ENCODE measurements around the gene MINDY4B. TPM values are rescaled to one million over a fixed set of nuclear protein-coding genes. Genes with fewer than 3 reads are reported as not detected.

MINDY4B gene
- total and polyA plus RNA-seq, 2 of the 4 experiments (the other 2 are of a cell fraction), result not detected

DNA sequence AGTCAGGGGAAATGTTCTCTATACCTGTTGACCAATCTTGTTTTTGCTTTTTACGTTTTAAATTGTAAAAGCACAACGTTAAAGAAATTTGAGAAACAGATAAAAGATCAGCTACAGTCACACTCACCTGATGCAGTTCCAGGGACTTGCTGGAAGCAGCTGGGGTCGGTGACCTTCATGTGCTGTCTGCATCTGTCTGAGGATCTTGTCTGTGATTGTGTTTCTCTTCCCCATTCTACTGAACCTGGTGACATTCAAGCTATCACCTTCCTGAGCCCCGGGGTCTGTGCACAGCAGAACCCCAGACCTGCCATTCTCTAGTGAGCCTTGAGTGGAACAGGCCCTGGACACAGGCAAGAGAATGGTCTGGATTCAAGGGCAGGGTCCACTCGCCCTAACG is 75.8 kb downstream of the MINDY4B start:
- intact Hi-C loops (cut with micrococcal nuclease), result no loop called here
- peak overlapping the region; percentile 3 for H2AFZ ChIP-seq (replicated peaks; ENCODE audit: low read length, poor library complexity)
- H3K56ac ChIP-seq (ENCODE audit: extremely low read depth, insufficient read depth, low read length), result no peak overlapping the region
- H3K18ac ChIP-seq (ENCODE audit: low read depth, low read length), result no peak overlapping the region
- H4K5ac ChIP-seq (ENCODE audit: low read depth, low read length), result no peak overlapping the region
- WGBS, 2 experiments (ENCODE audit: extremely low coverage in 2 of 2, insufficient read length in 1 of 2), result no CpG with 5 or more reads among the region's 6 CpGs
- H2BK120ac ChIP-seq (ENCODE audit: low read depth, low read length), result no peak overlapping the region
- H3K4ac ChIP-seq (ENCODE audit: low read depth, low read length), result no peak overlapping the region
- H3K9ac ChIP-seq (ENCODE audit: low read depth, low read length), result no peak overlapping the region
- no peaks in the 10 kb centered on the region for H3K4me1 ChIP-seq (ENCODE audit: control insufficient read depth, insufficient read depth, low read length)
- no peak overlapping the region for H4K91ac ChIP-seq (ENCODE audit: insufficient read depth, low read depth, low read length)
- no peak for DNase-seq
- H3K9me1 ChIP-seq (ENCODE audit: insufficient read depth, low read length), result no peaks in the 10 kb centered on the region
- peaks cover 18% of the 10 kb centered on the region for H3K27me3 ChIP-seq (ENCODE audit: control insufficient read depth, insufficient read depth, low read length)
- H2BK5ac ChIP-seq (ENCODE audit: low read depth, low read length, poor library complexity, severe bottlenecking), result no peak overlapping the region
- CTCF ChIA-PET, result no interaction called here
- in situ Hi-C loops (cut with MboI; ENCODE audit: low sequenced_read_pairs), result no loop called here
- no peak for ATAC-seq (ENCODE audit: low read depth)
- no peaks in the 10 kb centered on the region for H3K79me1 ChIP-seq (ENCODE audit: low read depth in 1 of 2, low read length in 2 of 2)
- H4K8ac ChIP-seq (ENCODE audit: low read depth in 2 of 2, low read length in 2 of 2), result no peak overlapping the region
- H2BK15ac ChIP-seq (ENCODE audit: low read depth, low read length), result no peak overlapping the region
- TF ChIP-seq CHD1 (IDR thresholded peaks at IDR 0.05; ENCODE audit: low read depth, low read length) (no peak), MXI1 (IDR thresholded peaks at IDR 0.05; ENCODE audit: borderline replicate concordance, low read depth, low read length) (no peak), BHLHE40 (IDR thresholded peaks at IDR 0.05; ENCODE audit: low read depth, low read length) (no peak), RAD21 (IDR thresholded peaks at IDR 0.05; ENCODE audit: low read length) (no peak), POLR2A (IDR thresholded peaks at IDR 0.05; ENCODE audit: low read depth, low read length) (no peak), FOS (IDR thresholded peaks at IDR 0.05; ENCODE audit: low read depth, low read length) (no peak), SMC3 (IDR thresholded peaks at IDR 0.05; ENCODE audit: low read depth, low read length) (no peak), NFE2L2 (IDR thresholded peaks at IDR 0.05; ENCODE audit: low read depth, low read length) (no peak)
- TF ChIP-seq, protein P1, sequence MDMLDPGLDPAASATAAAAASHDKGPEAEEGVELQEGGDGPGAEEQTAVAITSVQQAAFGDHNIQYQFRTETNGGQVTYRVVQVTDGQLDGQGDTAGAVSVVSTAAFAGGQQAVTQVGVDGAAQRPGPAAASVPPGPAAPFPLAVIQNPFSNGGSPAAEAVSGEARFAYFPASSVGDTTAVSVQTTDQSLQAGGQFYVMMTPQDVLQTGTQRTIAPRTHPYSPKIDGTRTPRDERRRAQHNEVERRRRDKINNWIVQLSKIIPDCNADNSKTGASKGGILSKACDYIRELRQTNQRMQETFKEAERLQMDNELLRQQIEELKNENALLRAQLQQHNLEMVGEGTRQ (IDR thresholded peaks at IDR 0.05; ENCODE audit: low read depth, low read length), result no peak
- TF ChIP-seq, protein P2, sequence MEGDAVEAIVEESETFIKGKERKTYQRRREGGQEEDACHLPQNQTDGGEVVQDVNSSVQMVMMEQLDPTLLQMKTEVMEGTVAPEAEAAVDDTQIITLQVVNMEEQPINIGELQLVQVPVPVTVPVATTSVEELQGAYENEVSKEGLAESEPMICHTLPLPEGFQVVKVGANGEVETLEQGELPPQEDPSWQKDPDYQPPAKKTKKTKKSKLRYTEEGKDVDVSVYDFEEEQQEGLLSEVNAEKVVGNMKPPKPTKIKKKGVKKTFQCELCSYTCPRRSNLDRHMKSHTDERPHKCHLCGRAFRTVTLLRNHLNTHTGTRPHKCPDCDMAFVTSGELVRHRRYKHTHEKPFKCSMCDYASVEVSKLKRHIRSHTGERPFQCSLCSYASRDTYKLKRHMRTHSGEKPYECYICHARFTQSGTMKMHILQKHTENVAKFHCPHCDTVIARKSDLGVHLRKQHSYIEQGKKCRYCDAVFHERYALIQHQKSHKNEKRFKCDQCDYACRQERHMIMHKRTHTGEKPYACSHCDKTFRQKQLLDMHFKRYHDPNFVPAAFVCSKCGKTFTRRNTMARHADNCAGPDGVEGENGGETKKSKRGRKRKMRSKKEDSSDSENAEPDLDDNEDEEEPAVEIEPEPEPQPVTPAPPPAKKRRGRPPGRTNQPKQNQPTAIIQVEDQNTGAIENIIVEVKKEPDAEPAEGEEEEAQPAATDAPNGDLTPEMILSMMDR (conservative IDR thresholded peaks at IDR 0.05; ENCODE audit: low read depth, low read length), result no peak
- TF ChIP-seq, protein P3, sequence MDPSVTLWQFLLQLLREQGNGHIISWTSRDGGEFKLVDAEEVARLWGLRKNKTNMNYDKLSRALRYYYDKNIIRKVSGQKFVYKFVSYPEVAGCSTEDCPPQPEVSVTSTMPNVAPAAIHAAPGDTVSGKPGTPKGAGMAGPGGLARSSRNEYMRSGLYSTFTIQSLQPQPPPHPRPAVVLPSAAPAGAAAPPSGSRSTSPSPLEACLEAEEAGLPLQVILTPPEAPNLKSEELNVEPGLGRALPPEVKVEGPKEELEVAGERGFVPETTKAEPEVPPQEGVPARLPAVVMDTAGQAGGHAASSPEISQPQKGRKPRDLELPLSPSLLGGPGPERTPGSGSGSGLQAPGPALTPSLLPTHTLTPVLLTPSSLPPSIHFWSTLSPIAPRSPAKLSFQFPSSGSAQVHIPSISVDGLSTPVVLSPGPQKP (IDR thresholded peaks at IDR 0.05; ENCODE audit: borderline replicate concordance, low read depth, low read length), result no peak
- H3K9me3 ChIP-seq (ENCODE audit: control insufficient read depth, insufficient read depth, low read length), result no peaks in the 10 kb centered on the region
- H3K36me3 ChIP-seq (ENCODE audit: control insufficient read depth, insufficient read depth, low read length), result no peaks in the 10 kb centered on the region
- no peaks in the 10 kb centered on the region for H4K20me1 ChIP-seq (ENCODE audit: insufficient read depth, low read length)
- dilution Hi-C loops (cut with HindIII; ENCODE audit: low sequenced_read_pairs, unreplicated experiment), result no loop called here
- H3K23ac ChIP-seq (ENCODE audit: low read depth, low read length), result no peak overlapping the region
- no peak overlapping the region for H2BK20ac ChIP-seq (ENCODE audit: low read depth, low read length)
- no peak overlapping the region for H3K4me2 ChIP-seq (ENCODE audit: low read depth, low read length)
- H3K27ac ChIP-seq (ENCODE audit: insufficient read depth, low read length), result no peak overlapping the region
- no peak overlapping the region for H3K4me3 ChIP-seq (ENCODE audit: insufficient read depth, low read depth, low read length)
- no peak overlapping the region for H2AK9ac ChIP-seq (replicated peaks; ENCODE audit: low read depth, low read length, poor library complexity)
- BruUV-seq (replicated peaks), result no TSS peak
- no peak overlapping the region for H2AK5ac ChIP-seq (ENCODE audit: low read depth, low read length)
- no peak overlapping the region for H3K14ac ChIP-seq (replicated peaks; ENCODE audit: low read depth, low read length)
- POLR2A ChIA-PET (ENCODE audit: unreplicated experiment), result no interaction called here
